CD1c-positive myeloid dendritic cell (primary cell): Measurements from ENCODE around the gene M6PR.
"Not testable (repeated sequence)": the region's sequence is repeated elsewhere in the genome, so short reads cannot be mapped to it uniquely, and the experiment has no call there.

ENCODE experiments used
- DNase-seq: peaks from one replicate; pipeline ENCODE4 v3.0.0-alpha.2; 2016; ENCODE audit errors: extremely low spot score

Gene M6PR

GRCh38 chr12:8950702-8951478 is 1.4 kb upstream of the M6PR start:
- DNase-seq = peak; percentile 48

DNA sequence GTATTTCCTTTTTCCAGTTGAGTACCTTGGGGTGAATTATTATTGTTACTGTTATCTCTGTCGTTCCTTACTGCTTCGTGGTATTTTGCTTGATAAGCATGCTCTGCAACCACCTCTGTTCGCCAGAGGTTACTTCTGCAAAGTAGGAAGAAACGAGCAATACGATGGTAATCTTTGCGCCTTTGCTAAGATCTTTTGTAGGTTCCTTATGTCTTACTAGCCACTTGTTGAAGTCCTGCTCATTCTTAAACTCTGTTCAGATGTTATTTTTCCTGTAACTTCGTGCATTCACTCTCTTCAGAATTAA is 729 bp upstream of the M6PR start:
- DNase-seq = peak; percentile 68

DNA sequence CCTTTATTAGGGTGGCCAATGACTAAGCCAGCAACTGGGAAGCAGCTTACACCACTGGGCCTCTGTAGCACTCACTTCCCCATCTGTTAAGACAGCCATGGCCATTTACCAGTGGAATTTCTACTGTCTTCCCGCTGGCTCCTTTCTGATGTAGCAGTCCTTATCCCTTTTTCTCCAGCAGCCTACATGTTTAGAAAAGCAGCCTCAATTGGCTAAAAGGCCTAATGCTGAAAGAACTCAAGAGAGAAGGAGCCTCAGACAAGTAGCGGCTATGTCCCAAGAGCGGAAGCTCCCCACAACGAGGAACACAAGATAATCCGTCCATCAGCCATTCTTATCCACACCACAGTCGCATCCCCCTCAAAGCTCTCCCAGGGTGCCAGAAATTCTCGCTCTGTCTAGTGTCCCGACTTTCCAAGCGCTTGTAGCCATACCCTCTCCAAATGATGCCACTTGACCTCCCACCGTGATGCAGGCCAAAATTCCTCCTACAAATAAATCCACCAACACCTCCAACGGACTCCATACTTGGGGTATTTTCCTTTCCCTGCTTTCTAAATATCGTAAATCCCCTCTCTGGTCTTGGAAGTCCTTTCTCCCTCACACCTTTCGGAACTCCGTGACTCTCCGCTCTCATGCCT is 624 bp downstream of the M6PR start:
- DNase-seq = peak; percentile 69

- peak; percentile 73 for DNase-seq
Measured at GRCh38 chr12:8947737-8948136, 1.7 kb downstream of the M6PR start.

- DNase-seq = no peak
Measured at GRCh38 chr12:8946733-8947132, 2.7 kb downstream of the M6PR start.

- DNase-seq = no peak
Measured at GRCh38 chr12:8943565-8944186, 5.8 kb downstream of the M6PR start.

GRCh38 chr12:8941691-8942478 is 7.6 kb downstream of the M6PR start:
- DNase-seq = no peak

DNA sequence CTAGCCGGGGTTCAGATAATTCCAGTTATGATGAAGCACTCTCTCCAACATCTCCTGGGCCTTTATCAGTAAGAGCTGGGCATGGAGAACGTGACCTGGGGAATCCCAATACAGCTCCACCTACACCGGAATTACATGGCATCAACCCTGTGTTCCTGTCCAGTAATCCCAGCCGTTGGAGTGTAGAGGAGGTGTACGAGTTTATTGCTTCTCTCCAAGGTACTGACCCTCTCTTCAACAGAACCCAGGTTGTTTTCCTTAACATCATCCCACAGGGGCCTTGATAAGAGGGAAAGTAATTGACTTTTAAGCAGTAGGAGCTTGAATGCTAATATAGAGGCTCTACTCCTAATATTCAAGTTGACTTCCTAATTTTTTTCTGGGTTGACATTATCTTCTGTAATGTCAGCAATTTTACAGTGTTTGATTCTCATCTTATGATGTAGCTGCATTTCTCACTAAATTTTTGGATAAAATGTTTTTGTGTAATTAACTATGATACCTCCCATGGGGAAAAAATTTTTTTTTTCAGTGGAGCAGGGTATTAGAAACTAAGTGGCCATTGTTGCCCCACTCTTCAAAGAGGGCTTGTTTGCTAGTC is 11.5 kb downstream of the M6PR start:
- not testable (repeated sequence) for DNase-seq

DNA sequence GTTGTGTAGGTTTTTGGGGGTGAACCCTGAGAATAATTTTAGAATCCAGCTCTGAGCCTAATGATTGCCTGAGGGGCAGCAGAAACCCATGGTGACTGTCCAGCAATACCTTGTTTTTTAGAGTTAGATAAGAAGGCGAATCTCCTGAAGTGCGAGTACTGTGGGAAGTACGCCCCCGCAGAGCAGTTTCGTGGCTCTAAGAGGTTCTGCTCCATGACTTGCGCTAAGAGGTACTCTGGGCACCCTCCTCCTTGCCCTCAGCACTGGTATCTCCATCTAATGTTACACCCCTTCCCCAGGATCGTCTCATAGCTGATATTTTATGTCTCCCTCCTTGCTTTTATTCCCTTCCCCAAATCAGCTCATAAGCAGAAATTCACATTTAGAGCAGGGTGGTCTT is 12.7 kb downstream of the M6PR start:
- DNase-seq = no peak

- DNase-seq = not testable (repeated sequence)
Measured at GRCh38 chr12:8934080-8934479, 15.4 kb downstream of the M6PR start.

DNA sequence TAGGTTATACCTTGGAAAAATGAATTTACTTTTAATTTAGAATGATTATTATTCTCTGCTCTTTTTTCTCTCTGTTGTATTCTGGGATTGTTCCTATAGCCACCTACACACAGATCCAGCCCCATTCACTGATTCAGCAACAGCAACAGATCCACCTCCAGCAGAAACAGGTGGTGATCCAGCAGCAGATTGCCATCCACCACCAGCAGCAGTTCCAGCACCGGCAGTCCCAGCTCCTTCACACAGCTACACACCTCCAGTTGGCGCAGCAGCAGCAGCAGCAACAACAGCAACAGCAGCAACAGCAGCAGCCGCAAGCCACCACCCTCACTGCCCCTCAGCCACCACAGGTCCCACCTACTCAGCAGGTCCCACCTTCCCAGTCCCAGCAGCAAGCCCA is 17.0 kb downstream of the M6PR start:
- not testable (repeated sequence) for DNase-seq

DNA sequence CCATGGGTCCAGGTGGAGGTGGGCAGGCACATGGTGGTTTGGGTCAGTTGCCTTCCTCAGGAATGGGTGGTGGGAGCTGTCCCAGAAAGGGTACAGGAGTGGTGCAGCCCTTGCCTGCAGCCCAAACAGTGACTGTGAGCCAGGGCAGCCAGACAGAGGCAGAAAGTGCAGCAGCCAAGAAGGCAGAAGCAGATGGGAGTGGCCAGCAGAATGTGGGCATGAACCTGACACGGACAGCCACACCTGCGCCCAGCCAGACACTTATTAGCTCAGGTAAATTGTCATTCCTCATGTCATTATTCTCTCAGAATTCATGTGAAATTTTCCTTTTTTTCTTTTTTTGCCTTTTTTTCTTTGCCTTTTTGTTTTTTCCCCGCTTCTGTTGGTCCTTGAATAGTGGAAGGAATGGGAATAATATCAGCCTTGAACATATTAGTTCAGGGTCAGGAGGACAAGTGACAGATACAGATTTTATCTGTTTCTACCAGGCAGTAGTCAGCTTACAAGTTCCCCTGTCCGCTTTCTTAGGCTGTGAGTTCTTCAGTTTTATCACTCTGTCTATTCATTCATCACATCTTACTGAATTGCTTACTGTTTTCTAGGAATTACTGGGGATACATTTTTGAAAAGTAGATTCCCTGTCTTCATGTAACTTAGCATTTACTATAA is 18.7 kb downstream of the M6PR start:
- DNase-seq = not testable (repeated sequence)

GRCh38 chr12:8922544-8922943 is 26.9 kb downstream of the M6PR start:
- DNase-seq = no peak

DNA sequence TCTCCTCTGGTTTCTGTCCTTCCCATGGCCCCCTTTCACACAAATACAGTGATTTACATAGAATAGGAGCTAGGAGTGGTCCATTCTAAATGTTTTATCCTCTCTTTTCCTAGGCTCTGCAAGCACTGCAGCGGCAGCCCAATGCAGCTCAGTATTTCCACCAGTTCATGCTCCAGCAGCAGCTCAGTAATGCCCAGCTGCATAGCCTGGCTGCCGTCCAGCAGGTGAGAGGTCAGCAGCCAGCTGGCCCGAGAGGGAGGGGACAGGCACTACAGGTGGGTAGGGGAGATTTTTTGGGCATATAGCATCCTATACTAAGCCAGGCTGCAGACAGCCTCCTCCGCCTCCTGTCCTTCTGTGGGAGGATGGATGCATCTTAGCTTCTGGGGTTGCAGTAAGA is 29.8 kb downstream of the M6PR start:
- not testable (repeated sequence) for DNase-seq

DNA sequence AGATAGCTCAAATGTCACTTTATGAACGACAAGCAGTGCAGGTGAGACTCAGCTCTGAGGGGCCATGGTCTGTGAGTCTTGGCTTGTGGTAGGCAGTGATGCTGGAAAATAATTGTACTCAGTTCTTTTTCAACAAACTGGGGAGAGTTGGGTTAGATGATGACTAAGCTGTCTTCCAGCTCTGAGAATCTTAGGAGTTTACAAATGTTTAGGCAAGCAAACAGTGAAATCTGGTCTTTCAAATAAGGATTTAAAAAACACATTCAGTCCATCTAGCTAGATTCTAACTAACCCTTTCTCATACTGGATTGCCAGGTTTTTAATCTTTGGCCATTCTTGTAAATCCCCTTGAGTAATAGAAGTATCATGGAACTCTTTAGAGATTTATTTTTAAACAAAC is 31.7 kb downstream of the M6PR start:
- DNase-seq = no peak

DNA sequence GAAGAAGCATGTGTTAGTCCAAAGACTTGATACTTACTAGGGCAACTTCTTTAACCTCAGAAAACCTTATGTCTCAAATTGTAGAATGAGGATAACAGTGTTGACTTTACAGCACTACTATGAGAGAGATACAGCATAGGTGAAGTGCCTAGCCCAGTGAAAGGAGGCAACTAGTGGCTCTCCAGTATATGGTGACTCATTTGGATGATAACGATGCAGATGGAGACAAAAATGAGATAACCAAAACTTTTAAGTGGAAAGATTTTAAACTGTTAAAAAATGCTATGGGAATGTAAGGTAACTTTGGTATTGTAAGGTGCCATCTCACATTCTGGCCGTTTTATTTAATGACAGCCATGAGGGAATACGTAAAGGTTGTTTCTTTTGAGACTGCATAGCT is 32.4 kb downstream of the M6PR start:
- no peak for DNase-seq

DNA sequence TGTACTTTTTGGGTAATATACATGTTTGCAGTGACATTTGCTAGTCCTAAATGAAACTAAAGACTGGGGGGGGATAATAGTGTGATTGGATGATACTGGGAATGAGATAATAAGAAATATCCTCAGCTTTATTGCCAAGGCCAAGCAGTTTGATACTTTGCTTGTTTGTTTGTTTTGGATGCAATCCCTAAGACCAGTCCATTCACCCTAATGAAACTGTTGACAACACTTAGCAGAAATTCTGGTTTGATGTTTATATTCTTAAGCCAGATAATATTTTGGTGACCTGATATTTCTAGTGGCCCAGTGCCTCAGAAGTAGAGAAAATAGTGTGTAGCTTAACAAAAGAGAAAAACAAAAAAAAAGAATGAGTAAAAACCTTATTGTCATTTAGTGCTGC is 33.3 kb downstream of the M6PR start:
- DNase-seq = no peak

- peak; percentile 17 for DNase-seq
Measured at GRCh38 chr12:8914716-8915526, 34.5 kb downstream of the M6PR start.

DNA sequence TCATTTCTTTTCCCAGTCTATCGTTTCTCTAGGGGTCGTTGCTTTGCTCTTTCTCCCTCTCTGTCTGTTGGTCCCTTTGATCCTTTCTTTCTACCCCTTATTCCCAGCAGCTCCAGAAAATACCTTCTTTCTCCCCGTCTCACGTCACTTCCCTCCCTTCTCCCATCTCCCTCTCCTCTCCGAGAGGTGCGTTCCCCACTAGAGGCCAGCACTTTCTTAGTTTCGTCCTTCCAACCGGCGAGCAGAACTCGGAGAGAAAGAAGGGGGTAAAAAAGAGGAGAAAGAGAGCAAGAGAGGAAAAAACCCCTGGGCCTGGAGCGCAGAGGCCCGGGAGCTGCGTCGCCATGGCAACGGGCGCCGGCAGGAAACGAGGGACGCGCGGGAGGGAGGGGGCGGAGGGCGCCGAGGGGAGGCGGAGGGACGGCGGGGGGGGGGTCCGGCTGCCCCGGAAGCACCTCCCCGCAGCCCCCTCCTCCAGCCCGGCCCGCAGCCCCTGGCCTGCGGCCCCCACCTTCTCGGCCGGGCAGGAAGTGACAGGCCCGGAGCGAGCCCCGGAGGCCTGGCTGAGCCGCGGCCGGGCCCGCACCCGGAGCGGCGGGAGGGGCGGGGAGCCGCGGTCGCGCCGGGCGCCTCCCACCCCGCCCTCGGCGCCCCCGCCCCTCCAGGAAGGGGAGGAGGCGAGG is 35.3 kb downstream of the M6PR start, which contains the start of gene PHC1:
Gene PHC1 (plus strand): TSS at position 477 of the 683 bp plus-strand sequence. CDS start 3,169 bp downstream, outside the sequence.
- peak; percentile 78 for DNase-seq

GRCh38 chr12:8913702-8914032 is 35.8 kb downstream of the M6PR start:
- no peak for DNase-seq
